ENCODE results near the gene DNAJC3.
"Not testable (repeated sequence)": the region's sequence is repeated elsewhere in the genome, so short reads cannot be mapped to it uniquely, and the experiment has no call there.

The DNAJC3 gene, protein sequence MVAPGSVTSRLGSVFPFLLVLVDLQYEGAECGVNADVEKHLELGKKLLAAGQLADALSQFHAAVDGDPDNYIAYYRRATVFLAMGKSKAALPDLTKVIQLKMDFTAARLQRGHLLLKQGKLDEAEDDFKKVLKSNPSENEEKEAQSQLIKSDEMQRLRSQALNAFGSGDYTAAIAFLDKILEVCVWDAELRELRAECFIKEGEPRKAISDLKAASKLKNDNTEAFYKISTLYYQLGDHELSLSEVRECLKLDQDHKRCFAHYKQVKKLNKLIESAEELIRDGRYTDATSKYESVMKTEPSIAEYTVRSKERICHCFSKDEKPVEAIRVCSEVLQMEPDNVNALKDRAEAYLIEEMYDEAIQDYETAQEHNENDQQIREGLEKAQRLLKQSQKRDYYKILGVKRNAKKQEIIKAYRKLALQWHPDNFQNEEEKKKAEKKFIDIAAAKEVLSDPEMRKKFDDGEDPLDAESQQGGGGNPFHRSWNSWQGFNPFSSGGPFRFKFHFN

GRCh38 chr13:95676762-95677563 lies at the start of gene DNAJC3:
TSS of gene DNAJC3 (plus strand) at chr13:95677139. CDS start at chr13:95677256, 117 bp downstream.
- DNase-seq = peak; percentile 99

- DNase-seq = no peak
Measured at GRCh38 chr13:95627590-95627989, 49.3 kb upstream of the DNAJC3 start.

- no peak for DNase-seq
Measured at GRCh38 chr13:95628488-95628887, 48.5 kb upstream of the DNAJC3 start.

- no peak for DNase-seq
Measured at GRCh38 chr13:95629071-95629470, 47.9 kb upstream of the DNAJC3 start.

DNA sequence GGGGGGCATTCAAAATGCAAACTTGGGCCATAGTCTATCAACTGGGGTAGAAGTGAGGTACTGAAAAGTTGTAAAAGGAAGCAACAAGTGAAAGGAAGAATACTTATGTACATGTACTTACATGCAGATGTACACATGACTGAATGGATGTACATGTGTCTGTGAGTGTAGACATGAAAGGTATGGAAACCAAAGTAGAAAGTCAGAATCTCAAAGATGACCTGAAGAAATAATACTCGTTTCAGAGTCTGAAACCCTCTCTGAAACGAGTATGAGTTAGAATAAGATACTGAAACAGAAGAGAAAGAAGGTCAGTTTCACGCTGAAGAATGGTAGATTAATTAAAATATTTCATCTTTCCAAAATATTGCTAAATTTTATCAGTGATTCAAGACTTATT lies 46.3 kb upstream of the DNAJC3 start:
- DNase-seq = no peak

- no peak for DNase-seq
Measured at GRCh38 chr13:95636853-95637252, 40.1 kb upstream of the DNAJC3 start.

DNA sequence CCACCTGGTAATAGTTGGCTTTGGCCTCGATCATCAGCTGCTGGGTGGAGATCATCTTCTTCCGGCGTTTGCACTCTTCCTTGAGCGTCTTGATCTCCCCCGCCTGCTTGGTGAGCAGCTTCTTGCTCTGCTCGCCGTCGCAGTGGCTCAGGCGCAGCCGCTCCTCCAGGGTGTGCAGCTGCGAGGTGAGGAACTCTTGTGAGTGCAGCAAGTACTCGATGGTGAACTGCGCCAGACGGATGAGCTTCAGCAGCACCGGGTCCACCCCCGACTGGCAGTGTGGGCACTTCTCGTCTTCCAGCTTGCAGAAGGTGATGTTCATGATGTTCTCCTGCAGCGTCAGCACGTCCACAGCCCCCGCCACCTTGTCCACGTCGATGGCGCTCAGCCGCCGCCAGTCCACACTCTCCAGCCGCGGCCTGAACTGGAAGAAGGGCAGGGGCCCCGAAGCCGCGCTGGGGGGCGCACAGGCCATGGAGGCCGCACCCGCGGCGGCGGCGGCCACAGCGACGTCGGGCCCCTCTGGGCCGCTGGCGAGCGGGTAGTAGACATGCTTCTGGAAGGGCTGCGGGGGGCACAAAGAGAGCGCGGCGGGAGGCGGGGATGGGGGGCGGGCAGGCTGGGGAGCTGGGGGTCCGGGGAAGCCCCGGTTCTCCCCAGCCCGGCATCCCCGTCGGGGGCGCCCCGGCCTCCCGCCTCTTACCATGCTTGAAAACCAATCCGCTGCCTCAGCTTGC lies 35.5 kb upstream of the DNAJC3 start:
- no peak for DNase-seq

DNA sequence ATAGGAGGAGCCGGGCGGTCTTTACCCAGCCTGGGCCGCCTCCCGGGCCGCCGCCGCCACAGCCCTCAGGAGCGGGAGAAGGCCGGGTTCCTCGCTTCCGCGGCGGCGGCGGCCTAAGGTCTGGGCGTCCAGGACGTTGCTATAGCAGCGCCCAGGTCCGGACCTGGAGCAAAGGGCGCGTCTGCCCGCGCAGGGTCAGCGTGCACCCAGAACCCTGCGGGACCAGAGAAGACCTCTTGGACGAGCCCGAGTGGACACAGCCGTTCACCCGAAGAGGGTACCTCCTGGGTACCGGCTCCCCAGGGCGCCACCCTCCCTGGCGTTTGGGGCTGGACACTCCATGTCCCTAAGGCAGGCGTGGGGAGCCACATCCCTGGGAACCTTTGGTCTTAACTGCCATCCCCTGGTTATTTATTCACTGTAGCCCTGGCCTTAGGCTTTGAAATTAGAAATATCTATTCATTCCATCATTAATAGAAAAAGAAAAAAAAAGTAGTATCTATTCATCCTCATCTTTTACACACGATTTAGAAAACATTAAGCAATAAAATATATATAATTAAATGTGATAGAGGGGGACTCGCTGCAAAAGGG lies 34.8 kb upstream of the DNAJC3 start:
- DNase-seq = peak; percentile 9

DNA sequence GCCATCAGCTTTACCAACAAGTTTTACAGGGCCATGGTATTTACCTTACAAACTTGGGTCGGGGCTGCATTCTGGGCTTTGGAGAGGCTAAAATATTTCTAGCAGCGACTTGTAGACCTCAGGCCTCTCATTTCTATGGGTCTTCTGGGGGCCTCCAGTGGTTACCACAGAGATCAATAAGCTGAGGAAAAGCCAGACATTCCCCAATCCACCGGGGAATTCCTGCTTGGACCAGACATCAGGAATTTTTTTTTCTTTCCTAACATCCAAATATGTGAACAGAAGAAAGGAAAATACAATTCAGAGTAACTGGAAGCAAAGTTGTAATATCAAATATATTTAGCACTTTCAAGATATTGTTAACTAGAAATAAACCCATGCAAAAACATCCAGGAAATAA lies 33.9 kb upstream of the DNAJC3 start:
- no peak for DNase-seq

DNA sequence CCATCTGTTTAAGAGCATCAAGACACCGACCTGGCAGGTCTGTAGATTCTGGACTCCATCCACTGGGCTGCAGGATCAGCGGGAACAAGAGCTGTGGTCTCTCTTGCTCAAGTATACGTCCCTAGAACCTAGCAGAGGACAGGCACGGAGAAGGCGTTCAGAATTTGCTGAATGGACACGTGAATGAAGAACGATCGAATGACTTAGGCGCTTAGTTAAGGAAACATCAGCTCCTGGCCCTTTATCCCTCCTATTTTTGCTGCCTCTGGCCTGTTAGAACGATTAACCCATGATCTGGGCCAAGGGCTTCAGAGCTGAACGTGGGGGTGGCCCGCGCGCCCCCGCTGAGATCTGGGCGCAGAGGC lies 33.4 kb upstream of the DNAJC3 start:
- peak; percentile 67 for DNase-seq

DNA sequence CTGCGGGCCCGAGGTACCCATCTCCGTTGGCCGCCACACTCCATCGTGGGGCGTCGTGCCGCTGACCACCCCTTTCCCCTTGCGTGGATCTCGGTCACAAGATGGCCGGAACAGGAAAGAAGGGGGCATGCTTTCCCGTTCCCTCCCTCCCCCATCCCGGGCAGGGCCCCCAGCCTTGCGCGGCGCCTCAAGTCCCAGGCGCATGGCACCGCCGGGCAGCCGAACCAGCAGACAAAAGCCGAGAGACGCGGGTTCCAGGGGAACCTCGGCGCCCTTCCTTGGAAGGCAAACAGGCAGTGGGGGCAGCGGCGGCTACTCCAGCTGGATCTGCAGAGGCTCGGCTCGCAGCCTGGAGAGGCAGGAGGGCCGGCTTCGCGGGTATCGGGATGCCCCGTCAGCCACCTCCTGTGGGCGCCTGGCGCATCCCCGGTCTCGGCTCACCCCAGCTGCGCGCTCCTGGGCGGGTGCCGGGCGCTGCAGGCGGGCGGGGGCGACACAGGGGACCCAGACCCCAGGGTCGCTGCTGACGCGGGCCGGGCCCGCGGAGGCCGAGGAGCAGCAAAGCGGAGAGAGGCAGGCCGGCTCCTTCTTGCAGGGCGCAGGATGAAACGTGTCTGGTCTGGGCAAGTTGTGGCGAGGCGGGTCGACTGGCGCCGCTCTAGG lies 32.9 kb upstream of the DNAJC3 start:
- DNase-seq = peak; percentile 78

DNA sequence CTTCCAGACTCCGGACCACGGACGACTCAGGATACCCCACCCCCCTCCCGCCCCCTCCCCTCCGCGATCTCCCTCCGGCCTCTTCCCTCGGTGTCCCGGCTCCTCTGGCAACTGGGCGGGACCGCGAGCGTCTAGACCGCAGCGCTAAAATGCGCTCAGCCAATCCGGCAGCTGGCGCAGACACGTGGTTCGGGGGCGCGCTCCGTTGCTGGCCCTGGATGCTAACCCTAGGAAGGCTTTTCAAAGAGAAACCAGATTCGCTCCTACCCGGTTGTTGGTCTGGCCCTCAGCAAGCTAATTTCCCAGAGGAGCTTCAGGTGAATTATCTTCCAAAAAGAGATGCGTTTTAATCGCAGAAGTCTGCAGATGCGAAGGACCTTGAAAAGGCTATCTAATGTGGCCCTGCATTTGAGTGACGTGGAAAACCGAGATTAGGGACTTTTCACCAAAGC lies 32.3 kb upstream of the DNAJC3 start, which contains the start of gene DZIP1:
TSS of gene DZIP1 (minus strand) at position 106 of the 452 bp plus-strand sequence. CDS start 2,677 bp downstream, outside the sequence.
- peak; percentile 88 for DNase-seq

GRCh38 chr13:95647321-95647720 lies 29.6 kb upstream of the DNAJC3 start:
- no peak for DNase-seq

DNA sequence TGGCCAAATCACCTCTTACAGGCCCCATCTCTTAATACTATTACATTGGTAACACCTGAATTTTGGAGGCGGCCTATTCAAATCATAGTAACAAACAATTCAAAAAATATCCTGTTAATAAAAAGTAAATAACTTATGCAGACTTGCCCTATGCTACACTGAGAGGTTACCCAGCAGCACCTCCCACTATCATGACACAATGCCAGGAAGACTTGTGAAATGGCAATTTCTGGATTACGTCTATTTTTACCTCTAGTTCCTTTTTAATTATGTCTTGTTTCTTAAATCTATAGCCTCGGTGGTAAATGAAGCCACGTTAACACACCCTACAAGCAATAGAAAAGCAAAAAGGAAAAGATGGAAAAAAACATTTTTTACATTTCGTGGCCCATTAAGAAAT lies 26.2 kb upstream of the DNAJC3 start:
- DNase-seq = no peak

DNA sequence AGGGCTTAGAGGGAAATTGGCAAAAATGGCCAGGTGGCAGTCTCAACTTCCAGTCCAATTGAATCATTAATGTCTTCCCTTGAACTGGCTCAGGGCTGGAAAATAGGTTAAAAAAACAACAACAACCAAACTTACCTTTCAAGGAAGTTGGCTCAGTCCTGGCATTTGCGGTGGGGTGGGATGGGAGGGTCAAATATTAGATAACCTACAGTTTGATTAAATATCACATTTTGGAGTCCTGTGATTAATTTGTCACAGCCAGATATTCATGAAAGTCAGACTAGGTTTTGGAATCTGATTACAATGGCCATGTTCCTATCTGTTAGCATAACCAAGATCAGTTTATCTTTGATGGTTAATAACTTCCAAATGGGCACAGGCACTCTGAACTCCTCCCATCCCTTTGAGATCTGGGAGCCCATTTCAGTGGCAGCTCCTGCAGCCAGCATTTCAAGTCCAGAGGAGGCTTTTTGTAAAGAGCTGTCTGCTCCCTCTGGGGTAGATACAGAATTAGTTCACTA lies 24.6 kb upstream of the DNAJC3 start:
- no peak for DNase-seq

DNA sequence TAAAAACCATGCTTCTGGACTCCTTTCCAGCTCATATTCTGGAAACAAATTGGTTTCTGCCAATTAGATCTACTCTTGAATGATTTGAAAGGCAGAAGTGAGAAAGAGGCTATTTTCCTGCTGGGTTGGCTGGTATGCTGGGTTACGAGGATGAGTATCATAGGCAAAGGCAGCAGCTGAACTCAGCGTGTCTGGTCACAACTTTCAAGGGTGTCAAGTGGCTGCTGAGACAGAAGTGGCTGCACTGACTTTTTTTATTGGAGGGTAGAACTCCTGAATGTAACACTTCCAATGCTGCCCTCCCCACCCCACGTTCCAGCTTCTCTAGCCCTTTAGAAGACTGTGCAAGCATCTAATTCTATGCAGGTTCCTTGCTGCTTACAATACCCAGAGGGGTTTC lies 24.1 kb upstream of the DNAJC3 start:
- DNase-seq = no peak

DNA sequence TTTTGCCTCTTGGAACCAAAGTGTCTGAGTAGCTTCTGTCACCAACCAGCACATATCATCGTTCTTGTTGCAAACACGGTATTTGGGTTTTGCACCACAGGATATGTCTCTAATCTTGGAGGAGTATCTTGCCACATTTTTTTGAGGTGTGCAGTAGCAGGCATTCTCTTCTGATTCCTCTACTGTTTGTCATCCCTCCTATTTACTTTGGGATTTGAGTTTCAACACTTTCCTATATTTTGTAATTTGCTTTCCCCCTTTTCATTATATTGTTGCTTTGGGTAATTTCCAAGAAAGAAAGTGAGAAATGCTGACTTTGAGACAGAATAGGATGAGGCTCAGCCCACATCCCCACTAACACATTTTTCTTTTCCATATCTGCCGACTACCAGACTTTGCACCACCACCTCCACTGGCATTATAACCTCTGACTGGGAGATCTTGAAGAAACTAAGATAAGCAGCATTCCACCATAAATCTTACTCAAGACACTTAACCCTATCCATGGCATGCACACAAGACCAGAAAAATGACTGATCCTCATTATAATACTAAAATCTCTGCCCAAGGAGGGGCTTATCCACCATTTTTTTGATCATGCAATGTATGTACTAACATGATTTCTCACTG lies 20.4 kb upstream of the DNAJC3 start:
- no peak for DNase-seq

GRCh38 chr13:95659500-95659899 lies 17.4 kb upstream of the DNAJC3 start:
- no peak for DNase-seq

DNA sequence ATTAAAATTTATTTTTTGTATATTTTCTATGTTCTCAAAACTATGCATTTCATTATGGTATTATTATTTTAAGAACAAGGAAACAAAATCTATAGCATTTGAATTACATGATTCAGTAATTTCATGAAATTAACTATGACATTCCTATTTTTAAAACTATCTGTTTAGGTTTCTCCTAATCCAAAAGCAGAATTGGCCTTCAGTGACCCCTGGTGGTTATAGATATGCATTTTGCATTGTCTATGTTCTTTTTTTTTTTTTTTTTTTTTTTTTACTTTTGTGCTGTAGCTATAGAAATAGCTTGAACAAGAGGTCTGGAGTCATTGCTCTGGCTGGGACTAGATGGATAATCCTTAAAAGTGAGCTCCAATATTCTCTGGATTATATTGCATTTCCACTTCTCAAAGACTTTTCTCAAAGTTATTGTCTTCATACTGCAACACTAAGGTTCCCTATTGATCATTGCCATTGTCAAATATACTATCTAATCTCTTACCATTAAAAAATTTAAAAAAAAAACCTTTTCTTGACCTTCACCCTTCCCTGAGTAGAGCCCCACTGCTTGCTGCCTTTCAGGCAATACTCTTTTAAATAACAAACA lies 15.9 kb upstream of the DNAJC3 start:
- peak; percentile 57 for DNase-seq

DNA sequence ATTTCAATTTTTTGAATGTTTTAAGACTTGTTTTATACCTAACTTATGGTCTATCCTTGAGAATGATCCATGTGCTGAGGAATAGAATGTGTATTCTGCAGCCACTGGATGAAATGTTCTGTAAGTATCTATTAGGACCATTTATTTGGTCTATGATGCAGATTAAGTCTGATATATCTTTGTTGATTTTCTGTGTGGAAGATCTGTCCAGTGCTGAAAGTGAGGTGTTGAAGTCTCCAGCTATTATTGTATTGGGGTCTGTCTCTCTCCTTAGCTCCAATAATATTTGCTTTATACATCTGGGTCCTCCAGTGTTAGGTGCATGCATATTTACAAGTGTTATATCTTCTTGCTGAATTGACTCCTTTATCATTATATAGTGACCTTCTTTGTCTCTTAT lies 9.7 kb upstream of the DNAJC3 start:
- not testable (repeated sequence) for DNase-seq

- no peak for DNase-seq
Measured at GRCh38 chr13:95671597-95671996, 5.3 kb upstream of the DNAJC3 start.

Data from NCI-H1092 treated with DMSO at 0.1 percent for 48 hours (cell line).